GM18519 (cell line): ENCODE data around the gene PRSS38.

Experiments
- ATAC-seq: cut with Tn5 transposase; IDR thresholded peaks from one replicate; pipeline ENCODE4 v1.9.1; 2021; ENCODE audit warnings: mild to moderate bottlenecking, moderate library complexity; ENCODE audit not compliant: unreplicated experiment, low FRiP score

Gene PRSS38

GRCh38 chr1:227815468-227816409, at the start of gene PRSS38:
PRSS38 (plus strand) TSS chr1:227815675; CDS start chr1:227815717, 42 bp downstream.
- ATAC-seq, result no peak

- ATAC-seq, result no peak
Observed at GRCh38 chr1:227766015-227766634, 49.4 kb upstream of the PRSS38 start.

GRCh38 chr1:227766653-227767277, 48.7 kb upstream of the PRSS38 start:
- no peak for ATAC-seq

- ATAC-seq, result no peak
Observed at GRCh38 chr1:227767401-227768124, 47.9 kb upstream of the PRSS38 start.

- ATAC-seq, result no peak
Observed at GRCh38 chr1:227768125-227768439, 47.4 kb upstream of the PRSS38 start.

GRCh38 chr1:227768640-227769039, 46.8 kb upstream of the PRSS38 start:
- ATAC-seq, result no peak

- ATAC-seq, result no peak
Observed at GRCh38 chr1:227769047-227769935, 46.2 kb upstream of the PRSS38 start.

GRCh38 chr1:227769936-227770494, 45.5 kb upstream of the PRSS38 start:
- no peak for ATAC-seq

- ATAC-seq, result no peak
Observed at GRCh38 chr1:227770812-227771211, 44.7 kb upstream of the PRSS38 start.

GRCh38 chr1:227771326-227771725, 44.1 kb upstream of the PRSS38 start:
- no peak for ATAC-seq

- no peak for ATAC-seq
Observed at GRCh38 chr1:227771771-227772170, 43.7 kb upstream of the PRSS38 start.

- no peak for ATAC-seq
Observed at GRCh38 chr1:227773558-227773957, 41.9 kb upstream of the PRSS38 start.

GRCh38 chr1:227774051-227774731, 41.3 kb upstream of the PRSS38 start:
- ATAC-seq, result no peak

GRCh38 chr1:227774821-227775661, 40.4 kb upstream of the PRSS38 start:
- ATAC-seq, result no peak

GRCh38 chr1:227775841-227776240, 39.6 kb upstream of the PRSS38 start:
- no peak for ATAC-seq

GRCh38 chr1:227776331-227776771, 39.1 kb upstream of the PRSS38 start:
- no peak for ATAC-seq

GRCh38 chr1:227777156-227777555, 38.3 kb upstream of the PRSS38 start:
- ATAC-seq, result no peak

- ATAC-seq, result no peak
Observed at GRCh38 chr1:227777646-227778045, 37.8 kb upstream of the PRSS38 start.
